Stimulated activated naive CD8-positive, alpha-beta T cell treated with anti-CD3 and anti-CD28 coated beads, Interleukin-15, Interleukin-2, amounts not matched to agents 100 U/mL and 50 U/mL, for 24 hours (primary cell): Measurements from ENCODE around the gene SNX33.
"Not testable (repeated sequence)": the region's sequence is repeated elsewhere in the genome, so short reads cannot be mapped to it uniquely, and the experiment has no call there.

Experiments used
- ATAC-seq: fragments of 150-1000 bp; cut with Tn5 transposase; one replicate; pipeline ENCODE4 v1.10.0; 2021
- DNase-seq: peaks from one replicate; pipeline ENCODE4 v3.0.0; 2021

Gene SNX33

DNA sequence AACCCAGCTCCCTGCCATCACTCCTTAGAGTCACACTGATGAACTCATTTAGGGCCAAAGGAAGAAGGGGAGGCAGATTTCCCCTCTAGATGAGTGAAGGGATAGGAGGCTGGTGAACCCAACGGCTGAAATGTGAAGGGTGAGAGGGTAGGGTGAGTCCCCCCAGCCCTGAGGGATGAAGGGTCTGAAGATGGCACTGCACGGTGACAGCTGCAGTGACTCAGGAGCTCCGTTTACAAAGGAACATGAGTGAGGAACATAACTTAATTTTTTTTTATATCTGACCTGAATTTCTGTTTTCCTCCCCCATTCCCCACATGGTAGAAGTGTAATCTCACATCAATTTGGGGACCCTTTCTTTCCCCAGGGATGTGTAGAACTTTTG lies 14.0 kb downstream of the SNX33 start:
- no peak for DNase-seq
- ATAC-seq, result no peak

GRCh38 chr15:75662823-75663519 lies 15.3 kb downstream of the SNX33 start:
- no peak for ATAC-seq
- DNase-seq, result no peak

GRCh38 chr15:75663931-75664421 lies 16.3 kb downstream of the SNX33 start:
- DNase-seq (no peak), ATAC-seq (no peak)

DNA sequence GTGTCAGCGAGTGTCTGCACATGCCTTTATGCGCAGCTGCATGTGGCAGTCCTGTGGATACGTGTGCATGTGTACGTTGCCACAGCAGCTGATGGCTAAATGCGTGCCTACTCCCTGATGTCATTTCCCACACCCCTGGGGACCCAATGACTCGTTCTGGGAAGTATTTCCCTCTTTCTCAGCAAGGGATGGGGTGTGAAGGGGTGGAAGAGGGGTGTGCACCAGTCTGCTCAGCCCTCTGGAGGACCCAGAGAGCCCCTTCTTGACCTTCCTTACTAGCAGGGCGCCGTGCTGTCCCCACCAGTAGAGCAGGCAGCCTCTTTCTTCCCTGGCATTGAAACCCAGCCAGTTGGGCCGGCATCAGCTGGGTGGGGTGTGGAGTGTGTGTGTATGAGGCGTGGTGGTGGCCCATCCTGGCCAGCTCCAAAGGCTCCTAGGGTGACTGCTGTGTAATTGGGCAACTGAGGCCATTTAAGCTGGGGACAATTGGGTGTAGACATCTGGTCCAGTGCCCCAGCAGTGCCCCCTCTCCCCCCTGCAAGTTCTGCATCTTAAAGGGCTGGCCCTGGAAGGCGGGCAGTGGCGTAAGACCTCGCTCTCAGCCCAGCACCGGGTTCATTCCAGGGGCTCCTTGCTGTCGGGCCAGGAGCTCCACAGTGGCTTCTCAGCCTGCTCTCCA lies 19.2 kb downstream of the SNX33 start:
- ATAC-seq (no peak), DNase-seq (no peak)

- DNase-seq, result no peak
- no peak for ATAC-seq
Measured at GRCh38 chr15:75669191-75669878, 21.6 kb downstream of the SNX33 start.

GRCh38 chr15:75669879-75670212 lies 22.1 kb downstream of the SNX33 start:
- ATAC-seq, result no peak
- DNase-seq, result no peak

GRCh38 chr15:75671730-75672602 lies 24.3 kb downstream of the SNX33 start:
- ATAC-seq, result no peak
- no peak for DNase-seq

DNA sequence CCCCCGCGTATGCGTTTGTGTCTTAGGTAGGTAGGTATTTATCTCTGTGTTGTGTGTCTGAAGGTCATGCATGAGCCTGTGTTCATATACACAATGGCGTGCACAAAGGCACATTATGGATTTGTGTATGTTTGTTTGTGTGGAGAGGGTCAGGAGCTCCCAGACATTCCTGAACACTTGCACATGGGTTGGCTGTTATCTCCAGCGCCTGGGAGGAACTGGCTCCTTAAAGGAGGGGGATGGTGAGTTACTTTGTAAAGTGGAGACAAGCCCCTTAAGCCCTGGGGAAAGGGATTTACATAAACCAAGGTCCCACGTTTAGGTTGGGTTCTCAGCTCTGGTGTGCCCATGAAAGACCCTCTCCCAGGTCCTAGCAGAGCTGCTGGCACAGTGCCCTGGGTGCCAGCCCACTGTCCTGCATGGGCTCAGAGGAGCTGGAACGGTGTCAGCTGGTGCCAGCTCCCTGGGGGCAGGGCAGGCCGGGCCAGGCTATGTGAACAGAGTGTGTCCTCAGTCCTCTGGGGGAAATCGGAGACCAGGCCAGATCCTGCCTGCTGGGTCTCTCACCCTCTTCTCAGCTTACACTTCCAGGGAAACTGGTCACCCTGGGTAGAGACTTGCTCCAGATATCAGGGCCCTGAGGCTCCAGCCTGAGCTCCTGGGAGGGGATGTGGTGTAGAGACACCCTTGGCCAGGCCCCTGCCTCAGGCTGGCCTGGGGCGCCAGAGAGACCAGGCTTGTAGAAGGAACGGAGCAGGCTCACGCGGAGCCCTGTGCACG lies 25.1 kb downstream of the SNX33 start:
- no peak for ATAC-seq
- DNase-seq, result no peak

- DNase-seq, result no peak
- no peak for ATAC-seq
Measured at GRCh38 chr15:75673426-75674235, 25.9 kb downstream of the SNX33 start.

DNA sequence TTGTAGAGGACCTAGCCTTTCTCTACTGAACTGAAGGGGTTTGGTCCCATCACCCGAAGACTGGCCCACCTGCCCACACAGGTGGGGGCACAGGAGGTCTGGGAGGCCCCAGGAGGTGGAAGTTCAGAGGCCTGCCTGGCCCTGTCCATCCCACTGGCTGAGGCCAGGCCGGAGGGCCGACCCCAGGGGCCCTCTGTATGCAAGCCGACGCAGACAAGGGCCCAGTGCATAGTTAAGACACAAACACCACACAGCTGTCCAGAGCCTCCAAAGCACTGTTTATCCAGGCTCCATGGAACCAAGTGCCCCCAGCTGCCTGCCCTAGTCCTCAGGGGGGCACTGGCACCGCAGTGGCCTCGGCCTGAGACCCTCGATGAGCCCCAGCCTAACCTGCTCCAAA lies 26.7 kb downstream of the SNX33 start:
- no peak for ATAC-seq
- no peak for DNase-seq

GRCh38 chr15:75675579-75676404 lies 28.1 kb downstream of the SNX33 start:
- ATAC-seq (no peak), DNase-seq (no peak)

- ATAC-seq (no peak), DNase-seq (no peak)
Measured at GRCh38 chr15:75676688-75677464, 29.2 kb downstream of the SNX33 start.

GRCh38 chr15:75677465-75678323 lies 30.0 kb downstream of the SNX33 start:
- ATAC-seq (no peak), DNase-seq (no peak)

DNA sequence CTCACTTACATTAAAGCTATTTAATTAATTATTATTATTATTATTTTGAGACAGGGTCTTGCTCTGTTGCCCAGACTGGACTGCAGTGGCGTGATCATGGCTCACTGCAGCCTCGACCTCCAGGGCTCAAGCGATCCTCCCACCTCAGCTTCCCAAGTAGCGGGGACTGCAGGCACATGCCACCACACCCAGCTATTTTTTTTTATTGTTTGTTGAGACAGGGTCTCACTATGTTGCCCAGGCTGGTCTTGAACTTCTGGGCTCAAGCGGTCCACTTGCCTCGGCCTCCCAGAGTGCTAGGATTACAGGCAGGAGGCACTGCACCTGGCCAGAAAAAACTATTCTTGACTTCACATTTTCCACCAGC lies 30.6 kb downstream of the SNX33 start:
- DNase-seq, ATAC-seq: not testable (repeated sequence)

DNA sequence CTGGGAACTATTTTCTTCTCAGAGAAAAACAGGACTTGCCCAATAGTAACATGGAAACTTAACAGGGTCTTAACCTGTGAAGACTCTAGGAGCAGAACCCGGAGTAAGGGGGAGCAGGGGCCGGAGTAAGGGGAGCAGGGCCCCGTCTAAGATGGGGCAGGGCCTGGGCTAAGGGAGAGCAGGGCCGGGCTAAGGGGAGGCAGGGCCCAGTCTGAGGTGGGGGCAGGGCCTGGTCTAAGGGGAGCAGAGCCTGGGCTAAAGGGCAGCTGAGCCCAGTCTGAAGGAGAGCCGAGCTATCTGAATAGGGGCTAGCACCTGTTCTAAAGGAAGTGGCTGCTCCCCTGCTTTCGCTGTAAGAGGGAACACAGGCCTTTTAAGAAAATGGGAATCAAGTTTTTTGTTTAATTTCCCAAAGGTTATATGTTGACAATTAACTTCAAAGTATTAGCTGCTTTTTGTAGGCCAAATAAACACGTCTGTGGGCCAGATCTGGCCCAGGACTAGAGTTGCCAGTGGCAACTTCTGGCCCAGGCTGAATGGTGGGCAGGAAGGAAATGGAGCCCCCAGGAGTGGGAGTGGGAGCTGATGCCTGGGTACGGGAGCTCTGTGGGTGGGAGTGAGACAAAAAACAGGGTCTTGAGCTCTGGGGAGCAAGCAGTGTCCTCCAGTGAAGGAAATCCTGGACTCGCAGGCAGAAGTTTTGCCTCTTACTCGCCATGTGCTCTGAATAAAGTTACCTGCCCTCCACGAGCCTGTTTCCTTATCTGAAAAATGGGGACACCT lies 32.5 kb downstream of the SNX33 start:
- no peak for ATAC-seq
- no peak for DNase-seq

GRCh38 chr15:75682181-75683135 lies 34.7 kb downstream of the SNX33 start:
- DNase-seq, result no peak
- ATAC-seq, result no peak
